ENCODE data around the gene ERF.

DNA sequence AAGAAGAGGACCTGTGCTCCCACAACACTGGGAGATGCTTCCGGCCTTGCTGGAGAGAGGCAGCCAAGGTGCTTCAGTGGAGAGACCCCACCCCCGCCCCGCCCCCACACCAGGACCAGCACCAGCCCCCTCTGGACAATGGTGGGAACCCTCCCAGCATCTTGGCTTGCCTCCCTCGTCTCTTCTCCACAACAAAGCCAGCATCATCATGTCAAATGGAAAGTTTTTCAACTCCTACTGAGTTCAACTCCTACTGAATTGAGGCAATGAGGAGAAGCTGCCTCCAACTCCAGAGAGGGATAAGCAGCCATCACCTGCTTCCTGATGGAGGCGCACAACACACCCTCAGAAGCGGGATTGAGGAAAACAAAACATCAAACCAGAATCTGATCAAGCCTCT lies 50.3 kb downstream of the ERF start:
- TF ChIP-seq, protein P1, sequence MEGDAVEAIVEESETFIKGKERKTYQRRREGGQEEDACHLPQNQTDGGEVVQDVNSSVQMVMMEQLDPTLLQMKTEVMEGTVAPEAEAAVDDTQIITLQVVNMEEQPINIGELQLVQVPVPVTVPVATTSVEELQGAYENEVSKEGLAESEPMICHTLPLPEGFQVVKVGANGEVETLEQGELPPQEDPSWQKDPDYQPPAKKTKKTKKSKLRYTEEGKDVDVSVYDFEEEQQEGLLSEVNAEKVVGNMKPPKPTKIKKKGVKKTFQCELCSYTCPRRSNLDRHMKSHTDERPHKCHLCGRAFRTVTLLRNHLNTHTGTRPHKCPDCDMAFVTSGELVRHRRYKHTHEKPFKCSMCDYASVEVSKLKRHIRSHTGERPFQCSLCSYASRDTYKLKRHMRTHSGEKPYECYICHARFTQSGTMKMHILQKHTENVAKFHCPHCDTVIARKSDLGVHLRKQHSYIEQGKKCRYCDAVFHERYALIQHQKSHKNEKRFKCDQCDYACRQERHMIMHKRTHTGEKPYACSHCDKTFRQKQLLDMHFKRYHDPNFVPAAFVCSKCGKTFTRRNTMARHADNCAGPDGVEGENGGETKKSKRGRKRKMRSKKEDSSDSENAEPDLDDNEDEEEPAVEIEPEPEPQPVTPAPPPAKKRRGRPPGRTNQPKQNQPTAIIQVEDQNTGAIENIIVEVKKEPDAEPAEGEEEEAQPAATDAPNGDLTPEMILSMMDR (conservative IDR thresholded peaks at IDR 0.05; ENCODE audit: low read depth, low read length) = no peak
- TF ChIP-seq RAD21 (IDR thresholded peaks at IDR 0.05; ENCODE audit: low read length) = no peak
